SU-DHL-6 (cell line): ENCODE measurements around the gene CD209.

Experiments used
- H2AFZ ChIP-seq: fragments of 200-600 bp; sonication (generic); 2 replicates; pipeline ENCODE4 v1.6.1; 2014; ENCODE audit warnings: low read depth, mild to moderate bottlenecking, moderate library complexity, mixed read lengths, antibody characterized with exemption, low read length; ENCODE audit not compliant: severe bottlenecking
- H3F3A ChIP-seq: fragments of 200-600 bp; shearing (Covaris generic); 2 replicates; pipeline ENCODE4 v1.6.0; 2016; ENCODE audit warnings: antibody characterized with exemption, mild to moderate bottlenecking; ENCODE audit not compliant: insufficient read depth
- H3K27ac ChIP-seq: fragments of 200-600 bp; sonication (generic); 2 replicates; pipeline ENCODE4 v1.5.1; 2016; ENCODE audit warnings: low read depth, mild to moderate bottlenecking, low read length, moderate library complexity, mixed read lengths
- H3K27me3 ChIP-seq: fragments of 200-600 bp; sonication (generic), shearing (Covaris generic); 2 replicates; pipeline ENCODE4 v1.6.0; 2014; ENCODE audit warnings: mild to moderate bottlenecking, low read length
- H3K36me3 ChIP-seq: fragments of 200-600 bp; sonication (generic); 2 replicates; pipeline ENCODE4 v1.6.1; 2014; ENCODE audit warnings: mild to moderate bottlenecking, low read length, mixed read lengths
- H3K4me2 ChIP-seq: fragments of 300-600, 200-600 bp; shearing (Covaris generic), sonication (generic); 2 replicates; pipeline ENCODE4 v1.6.0; 2014; ENCODE audit warnings: low read length, low read depth, mild to moderate bottlenecking; ENCODE audit not compliant: poor library complexity, severe bottlenecking
- H3K4me3 ChIP-seq: fragments of 200-600 bp; sonication (generic); 2 replicates; pipeline ENCODE4 v1.5.1; 2014; ENCODE audit warnings: antibody characterized with exemption, low read length, mild to moderate bottlenecking, mixed read lengths; ENCODE audit not compliant: insufficient read depth, poor library complexity, severe bottlenecking
- H3K79me2 ChIP-seq: fragments of 200-600 bp; sonication (generic); 2 replicates; pipeline ENCODE4 v1.6.1; 2014; ENCODE audit warnings: mild to moderate bottlenecking, low read length, moderate library complexity; ENCODE audit not compliant: insufficient read depth
- H3K9ac ChIP-seq: fragments of 200-600 bp; sonication (generic); 2 replicates; pipeline ENCODE4 v1.7.0; 2014; ENCODE audit warnings: mild to moderate bottlenecking, low read length
- H3K9me2 ChIP-seq: fragments of 200-600 bp; sonication (generic); replicated peaks from 2 replicates; pipeline ENCODE4 v1.6.1; 2014; ENCODE audit warnings: low read length; ENCODE audit not compliant: insufficient read depth
- H3K9me3 ChIP-seq: fragments of 200-600 bp; sonication (generic); 2 replicates; pipeline ENCODE4 v1.6.1; 2014; ENCODE audit warnings: low read length, mixed read lengths; ENCODE audit not compliant: insufficient read depth
- H4K20me1 ChIP-seq: fragments of 200-600 bp; sonication (generic); 2 replicates; pipeline ENCODE4 v1.6.1; 2014; ENCODE audit warnings: low read depth, mild to moderate bottlenecking, antibody characterized with exemption, low read length, moderate library complexity, mixed read lengths
- CTCF ChIP-seq: fragments of 200-600 bp; sonication (generic); IDR thresholded peaks from one replicate; pipeline ENCODE4 v1.5.1; 2017; ENCODE audit warnings: antibody characterized with exemption, mild to moderate bottlenecking, low read length, moderate library complexity; ENCODE audit not compliant: insufficient read depth, poor library complexity, severe bottlenecking
- EZH2phosphoT487 ChIP-seq: fragments of 200-600 bp; sonication (generic), shearing (Covaris generic); conservative IDR thresholded peaks from 2 replicates; pipeline ENCODE4 v1.6.1; 2018; ENCODE audit warnings: mild to moderate bottlenecking, antibody characterized with exemption, low read length, moderate library complexity, mixed read lengths

The CD209 gene

GRCh38 chr19:7773841-7774240 is 26.5 kb upstream of the CD209 start:
- H3F3A ChIP-seq, result no peaks in the 10 kb centered on the region
- no peak overlapping the region for H3K27ac ChIP-seq
- no peaks in the 10 kb centered on the region for H3K79me2 ChIP-seq
- H3K4me2 ChIP-seq, result no peak overlapping the region
- H4K20me1 ChIP-seq, result no peaks in the 10 kb centered on the region
- H3K9me2 ChIP-seq, result no peaks in the 10 kb centered on the region
- no peak overlapping the region for H3K4me3 ChIP-seq
- no peaks in the 10 kb centered on the region for H3K36me3 ChIP-seq
- H3K9me3 ChIP-seq, result no peaks in the 10 kb centered on the region
- H3K27me3 ChIP-seq, result no peaks in the 10 kb centered on the region
- H2AFZ ChIP-seq, result no peak overlapping the region
- TF ChIP-seq CTCF (no peak), EZH2phosphoT487 (no peak)
- H3K9ac ChIP-seq, result no peak overlapping the region

DNA sequence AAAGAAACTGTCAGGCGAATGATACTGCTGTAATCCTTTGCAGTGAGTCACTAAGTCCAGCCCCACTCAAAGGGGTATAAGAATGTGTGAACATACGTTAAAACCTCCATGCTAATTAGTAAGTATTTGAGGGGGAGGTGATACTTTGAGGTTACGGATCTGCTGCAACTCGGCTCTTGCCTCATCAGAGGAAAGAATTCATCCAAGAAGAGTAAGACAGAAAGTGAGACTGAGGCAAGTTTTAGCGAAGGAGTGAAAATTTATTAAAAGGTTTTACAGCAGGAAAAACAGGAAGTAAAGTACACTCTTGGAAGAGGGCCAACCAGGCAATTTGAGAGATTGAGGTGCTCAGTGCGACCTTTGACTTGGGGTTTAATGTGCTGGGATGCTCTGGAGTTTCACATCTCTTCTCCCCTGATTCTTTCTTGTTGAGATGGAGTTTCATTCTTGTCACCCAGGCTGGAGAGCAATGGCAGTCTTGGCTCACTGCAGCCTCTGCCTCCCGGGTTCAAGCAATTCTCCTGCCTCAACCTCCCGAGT is 25.5 kb upstream of the CD209 start:
- no peak overlapping the region for H3K4me2 ChIP-seq
- no peaks in the 10 kb centered on the region for H3K36me3 ChIP-seq
- no peaks in the 10 kb centered on the region for H3K27me3 ChIP-seq
- no peaks in the 10 kb centered on the region for H3K79me2 ChIP-seq
- H3K27ac ChIP-seq, result no peak overlapping the region
- H3K9ac ChIP-seq, result no peak overlapping the region
- no peak overlapping the region for H3K4me3 ChIP-seq
- H3K9me3 ChIP-seq, result no peaks in the 10 kb centered on the region
- no peak for TF ChIP-seq CTCF
- no peak for TF ChIP-seq EZH2phosphoT487
- H4K20me1 ChIP-seq, result no peaks in the 10 kb centered on the region
- H3K9me2 ChIP-seq, result no peaks in the 10 kb centered on the region
- no peak overlapping the region for H2AFZ ChIP-seq
- H3F3A ChIP-seq, result no peaks in the 10 kb centered on the region

DNA sequence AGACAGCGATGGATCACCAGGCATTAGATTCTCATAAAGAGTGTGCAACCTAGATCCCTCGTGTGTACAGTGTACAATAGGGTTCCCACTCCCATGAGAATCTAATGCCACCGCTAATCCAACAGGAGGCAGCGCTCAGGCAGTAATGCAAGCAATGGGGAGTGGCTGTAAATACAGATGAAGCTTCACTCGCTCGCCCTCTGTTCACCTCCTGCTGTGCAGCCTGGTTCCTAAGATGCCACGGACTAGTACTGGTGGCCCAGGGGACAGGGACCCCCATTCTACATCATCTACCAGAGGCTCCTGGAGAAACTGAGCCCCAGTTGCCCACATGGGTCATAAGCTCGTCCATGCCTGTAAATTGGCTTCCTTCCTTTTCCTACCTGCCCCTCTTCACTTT is 23.7 kb upstream of the CD209 start:
- H3K9me3 ChIP-seq, result no peaks in the 10 kb centered on the region
- H3K27ac ChIP-seq, result no peak overlapping the region
- no peak overlapping the region for H3K4me2 ChIP-seq
- H3K27me3 ChIP-seq, result no peaks in the 10 kb centered on the region
- no peaks in the 10 kb centered on the region for H4K20me1 ChIP-seq
- H2AFZ ChIP-seq, result no peak overlapping the region
- no peaks in the 10 kb centered on the region for H3K9me2 ChIP-seq
- TF ChIP-seq CTCF (no peak), EZH2phosphoT487 (no peak)
- H3K79me2 ChIP-seq, result no peaks in the 10 kb centered on the region
- H3K4me3 ChIP-seq, result no peak overlapping the region
- H3K36me3 ChIP-seq, result no peaks in the 10 kb centered on the region
- no peak overlapping the region for H3K9ac ChIP-seq
- H3F3A ChIP-seq, result no peaks in the 10 kb centered on the region
